Measurements from ENCODE around the gene SLC6A16.

- TF ChIP-seq CTCF (conservative IDR thresholded peaks at IDR 0.05) (no peak), EZH2 (IDR thresholded peaks at IDR 0.05; ENCODE audit: low read depth) (no peak)
These were observed 37.3 kb upstream of the SLC6A16 start, which contains the start of gene TEAD2 for GRCh38 chr19:49362048-49362928.

Measured in PC-9 (cell line).